Skeletal muscle tissue (tissue), 4 donors: ENCODE results near the gene NPHP4. TPM values are rescaled to one million over a fixed set of nuclear protein-coding genes. Genes with fewer than 3 reads are reported as not detected.
A peak's percentile ranks its signal among the peaks of the same experiment; 100 is the strongest.
"Not testable (repeated sequence)": the region's sequence is repeated elsewhere in the genome, so short reads cannot be mapped to it uniquely, and the experiment has no call there.

ENCODE experiments used
- H3K27ac ChIP-seq: one replicate; pipeline ENCODE4 v1.7.0; 2013; ENCODE audit warnings: mild to moderate bottlenecking, low read depth, low read length, inconsistent platforms
- H3K27me3 ChIP-seq, 3 donors: one replicate each; pipeline ENCODE4 v1.7.0; 2013; ENCODE audit warnings: low read length in 3 of 3; ENCODE audit not compliant: control insufficient read depth in 3 of 3, insufficient read depth in 3 of 3
- H3K36me3 ChIP-seq, 3 donors: one replicate each; pipeline ENCODE4 v1.7.0; 2013; ENCODE audit warnings: low read length in 3 of 3; ENCODE audit not compliant: control insufficient read depth in 3 of 3, insufficient read depth in 3 of 3
- H3K4me1 ChIP-seq, 3 donors: one replicate each; pipeline ENCODE4 v1.7.0; 2013; ENCODE audit warnings: low read length in 3 of 3, mild to moderate bottlenecking in 3 of 3; ENCODE audit not compliant: control insufficient read depth in 3 of 3, insufficient read depth in 3 of 3
- H3K4me3 ChIP-seq, 3 donors: one replicate each; pipeline ENCODE4 v1.7.0; 2013; ENCODE audit warnings: low read length in 3 of 3
- H3K9ac ChIP-seq, 3 donors: one replicate each; pipeline ENCODE4 v1.7.0; 2013; ENCODE audit warnings: low read length in 3 of 3, mild to moderate bottlenecking in 3 of 3, moderate library complexity in 2 of 3, low read depth in 1 of 3
- H3K9me3 ChIP-seq, 3 donors: one replicate each; pipeline ENCODE4 v1.7.0; 2013; ENCODE audit warnings: low read length in 3 of 3; ENCODE audit not compliant: control insufficient read depth in 3 of 3
- total RNA-seq: library from RNA; depleted of rRNA; stranded (reverse); fragments of >200 nt; gene quantifications from one replicate; pipeline ENCODE4 v1.2.3, GENCODE V29; 2014
- donor health status: Osteomylitis.

Gene NPHP4
- total RNA-seq, 1 donor from 2014 or later = 5.2 TPM

GRCh38 chr1:5898266-5898665, 94.0 kb downstream of the NPHP4 start:
- peaks cover 0 to 4% (median 0%) of the 10 kb centered on the region in 3 donors for H3K36me3 ChIP-seq

DNA sequence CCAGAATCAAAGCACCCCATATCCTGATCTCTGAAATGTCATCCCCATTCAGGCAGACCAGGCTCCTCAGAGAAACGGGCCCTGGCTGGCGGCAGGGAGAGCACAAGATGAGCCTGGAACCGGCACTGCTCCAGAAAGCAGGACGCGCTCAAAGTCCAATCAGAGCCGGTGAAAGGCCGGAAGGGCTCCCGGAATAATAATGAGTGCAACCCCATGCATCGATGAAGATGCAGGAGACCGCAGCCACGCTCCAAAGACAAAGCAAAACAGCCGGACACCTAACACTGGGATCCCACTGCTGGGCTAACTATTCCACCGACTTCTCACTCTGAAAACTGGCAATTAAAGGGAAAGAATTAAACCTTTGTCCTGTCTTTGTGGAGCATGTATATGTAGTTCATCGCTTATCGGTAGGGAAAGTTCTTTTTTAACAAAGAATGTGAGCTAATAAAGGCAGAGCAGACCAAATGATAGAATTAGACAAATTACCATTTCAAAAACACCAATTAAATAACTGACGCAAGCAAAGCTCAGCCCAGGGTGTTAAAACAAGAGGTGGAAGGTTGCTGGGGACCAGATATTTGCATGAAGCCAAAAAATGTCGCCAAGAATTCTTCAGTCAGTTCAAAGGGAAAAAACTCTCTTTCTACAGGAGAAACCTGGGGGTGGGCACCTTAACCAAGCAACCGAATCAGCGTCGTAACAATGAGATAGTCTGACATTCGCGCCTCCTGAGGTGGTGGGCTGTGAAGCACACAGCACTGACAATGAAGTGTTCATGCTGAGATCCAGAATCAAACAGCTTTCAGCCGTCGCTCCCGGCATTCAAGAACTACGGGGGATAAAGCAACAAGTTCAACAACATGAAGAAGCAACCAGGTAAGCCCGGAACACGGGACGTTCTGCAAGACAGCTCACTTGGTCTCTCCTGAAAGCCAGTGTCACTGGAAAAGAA, 95.2 kb downstream of the NPHP4 start:
- Histone ChIP-seq H3K27me3 (no peaks in the 10 kb centered on the region), H3K27ac (no peak overlapping the region), H3K4me3 (no peak overlapping the region), H3K9me3 (no peaks in the 10 kb centered on the region), H3K4me1 (no peaks in the 10 kb centered on the region), H3K9ac (no peak overlapping the region), H3K36me3 (peaks cover 0 to 2% (median 0%) of the 10 kb centered on the region in 3 donors)

More at GRCh38 chr1:5898266-5898665, 94.0 kb downstream of the NPHP4 start:
- H3K27me3 ChIP-seq = no peaks in the 10 kb centered on the region
- H3K4me1 ChIP-seq = no peaks in the 10 kb centered on the region
- no peak overlapping the region for H3K4me3 ChIP-seq
- no peaks in the 10 kb centered on the region for H3K9me3 ChIP-seq
- H3K9ac ChIP-seq = no peak overlapping the region
- no peak overlapping the region for H3K27ac ChIP-seq

- Histone ChIP-seq H3K27me3 (no peaks in the 10 kb centered on the region), H3K27ac (no peak overlapping the region), H3K4me1 (no peaks in the 10 kb centered on the region), H3K9ac (no peak overlapping the region), H3K36me3 (peaks cover 0 to 2% (median under 1%) of the 10 kb centered on the region in 3 donors), H3K4me3 (no peak overlapping the region), H3K9me3 (no peaks in the 10 kb centered on the region)
Observed at GRCh38 chr1:5895446-5896406, 96.5 kb downstream of the NPHP4 start.

GRCh38 chr1:5893699-5894278, 98.4 kb downstream of the NPHP4 start:
- H3K9ac ChIP-seq, H3K9me3 ChIP-seq, H3K4me3 ChIP-seq, H3K27ac ChIP-seq, H3K36me3 ChIP-seq, H3K27me3 ChIP-seq, H3K4me1 ChIP-seq: not testable (repeated sequence)

- Histone ChIP-seq H3K9me3 (no peaks in the 10 kb centered on the region), H3K27ac (no peak overlapping the region), H3K9ac (no peak overlapping the region), H3K4me3 (no peak overlapping the region), H3K27me3 (no peaks in the 10 kb centered on the region), H3K36me3 (peaks cover 0 to 3% (median 2%) of the 10 kb centered on the region in 3 donors), H3K4me1 (peaks cover 0 to 2% (median 0%) of the 10 kb centered on the region in 3 donors)
Observed at GRCh38 chr1:5892329-5892728, 99.9 kb downstream of the NPHP4 start.

DNA sequence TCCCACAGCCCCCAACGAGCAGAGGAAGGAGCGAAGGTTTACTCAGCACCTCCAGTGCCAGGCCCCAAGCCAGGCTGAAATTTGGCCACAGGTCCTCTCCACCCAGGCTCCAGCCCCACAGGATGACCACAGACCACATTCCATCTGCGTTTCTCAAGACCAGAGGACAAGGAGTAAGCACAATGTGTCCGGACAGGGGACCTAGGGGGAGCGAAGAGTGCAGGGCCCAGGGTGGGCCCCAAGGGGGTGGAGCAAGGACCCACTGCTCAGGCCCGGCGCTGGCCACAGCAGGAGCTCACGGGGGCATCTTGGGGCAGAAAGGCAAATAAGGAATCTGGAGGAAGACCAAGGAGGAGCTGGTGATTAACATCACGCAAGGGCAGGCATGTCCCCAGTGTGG, 100.5 kb downstream of the NPHP4 start:
- no peak overlapping the region for H3K9ac ChIP-seq
- H3K4me3 ChIP-seq = no peak overlapping the region
- H3K4me1 ChIP-seq = peaks cover 0 to 2% (median 0%) of the 10 kb centered on the region in 3 donors
- peaks cover 0 to 3% (median 2%) of the 10 kb centered on the region in 3 donors for H3K36me3 ChIP-seq
- H3K9me3 ChIP-seq = no peaks in the 10 kb centered on the region
- H3K27ac ChIP-seq = no peak overlapping the region
- no peaks in the 10 kb centered on the region for H3K27me3 ChIP-seq

- Histone ChIP-seq H3K27me3 (no peaks in the 10 kb centered on the region), H3K4me1 (peaks cover 0 to 2% (median 0%) of the 10 kb centered on the region in 3 donors), H3K9ac (no peak overlapping the region), H3K4me3 (no peak overlapping the region), H3K9me3 (no peaks in the 10 kb centered on the region), H3K36me3 (peaks cover 0 to 3% (median 2%) of the 10 kb centered on the region in 3 donors), H3K27ac (no peak overlapping the region)
Observed at GRCh38 chr1:5891137-5891536, 101.1 kb downstream of the NPHP4 start.

- H3K4me3 ChIP-seq = no peak overlapping the region
- no peaks in the 10 kb centered on the region for H3K9me3 ChIP-seq
- H3K27me3 ChIP-seq = no peaks in the 10 kb centered on the region
- H3K27ac ChIP-seq = no peak overlapping the region
- peak overlapping the region in 1 of 3 donors; percentile 10 for H3K9ac ChIP-seq
- peaks cover 0 to 3% (median 2%) of the 10 kb centered on the region in 3 donors for H3K36me3 ChIP-seq
- peaks cover 0 to 2% (median 0%) of the 10 kb centered on the region in 3 donors for H3K4me1 ChIP-seq
Observed at GRCh38 chr1:5890346-5891106, 101.7 kb downstream of the NPHP4 start.

GRCh38 chr1:5889901-5890300, 102.3 kb downstream of the NPHP4 start:
- H3K9me3 ChIP-seq = no peaks in the 10 kb centered on the region
- peaks cover 0 to 3% (median 2%) of the 10 kb centered on the region in 3 donors for H3K36me3 ChIP-seq
- H3K4me3 ChIP-seq = no peak overlapping the region
- H3K9ac ChIP-seq = no peak overlapping the region
- H3K4me1 ChIP-seq = peaks cover 0 to 2% (median 0%) of the 10 kb centered on the region in 3 donors
- H3K27ac ChIP-seq = peak overlapping the region; percentile 19
- no peaks in the 10 kb centered on the region for H3K27me3 ChIP-seq
